SU-DHL-6 (cell line): ENCODE data around the gene ACER1.
"Not testable (repeated sequence)": the region's sequence is repeated elsewhere in the genome, so short reads cannot be mapped to it uniquely, and the experiment has no call there.

Experiments
- H2AFZ ChIP-seq: fragments of 200-600 bp; sonication (generic); 2 replicates; pipeline ENCODE4 v1.6.1; 2014; ENCODE audit warnings: low read depth, mild to moderate bottlenecking, moderate library complexity, mixed read lengths, antibody characterized with exemption, low read length; ENCODE audit not compliant: severe bottlenecking
- H3F3A ChIP-seq: fragments of 200-600 bp; shearing (Covaris generic); 2 replicates; pipeline ENCODE4 v1.6.0; 2016; ENCODE audit warnings: antibody characterized with exemption, mild to moderate bottlenecking; ENCODE audit not compliant: insufficient read depth
- H3K27ac ChIP-seq: fragments of 200-600 bp; sonication (generic); 2 replicates; pipeline ENCODE4 v1.5.1; 2016; ENCODE audit warnings: low read depth, mild to moderate bottlenecking, low read length, moderate library complexity, mixed read lengths
- H3K27me3 ChIP-seq: fragments of 200-600 bp; sonication (generic), shearing (Covaris generic); 2 replicates; pipeline ENCODE4 v1.6.0; 2014; ENCODE audit warnings: mild to moderate bottlenecking, low read length
- H3K36me3 ChIP-seq: fragments of 200-600 bp; sonication (generic); 2 replicates; pipeline ENCODE4 v1.6.1; 2014; ENCODE audit warnings: mild to moderate bottlenecking, low read length, mixed read lengths
- H3K4me2 ChIP-seq: fragments of 300-600, 200-600 bp; shearing (Covaris generic), sonication (generic); 2 replicates; pipeline ENCODE4 v1.6.0; 2014; ENCODE audit warnings: low read length, low read depth, mild to moderate bottlenecking; ENCODE audit not compliant: poor library complexity, severe bottlenecking
- H3K4me3 ChIP-seq: fragments of 200-600 bp; sonication (generic); 2 replicates; pipeline ENCODE4 v1.5.1; 2014; ENCODE audit warnings: antibody characterized with exemption, low read length, mild to moderate bottlenecking, mixed read lengths; ENCODE audit not compliant: insufficient read depth, poor library complexity, severe bottlenecking
- H3K79me2 ChIP-seq: fragments of 200-600 bp; sonication (generic); 2 replicates; pipeline ENCODE4 v1.6.1; 2014; ENCODE audit warnings: mild to moderate bottlenecking, low read length, moderate library complexity; ENCODE audit not compliant: insufficient read depth
- H3K9ac ChIP-seq: fragments of 200-600 bp; sonication (generic); 2 replicates; pipeline ENCODE4 v1.7.0; 2014; ENCODE audit warnings: mild to moderate bottlenecking, low read length
- H3K9me2 ChIP-seq: fragments of 200-600 bp; sonication (generic); replicated peaks from 2 replicates; pipeline ENCODE4 v1.6.1; 2014; ENCODE audit warnings: low read length; ENCODE audit not compliant: insufficient read depth
- H3K9me3 ChIP-seq: fragments of 200-600 bp; sonication (generic); 2 replicates; pipeline ENCODE4 v1.6.1; 2014; ENCODE audit warnings: low read length, mixed read lengths; ENCODE audit not compliant: insufficient read depth
- H4K20me1 ChIP-seq: fragments of 200-600 bp; sonication (generic); 2 replicates; pipeline ENCODE4 v1.6.1; 2014; ENCODE audit warnings: low read depth, mild to moderate bottlenecking, antibody characterized with exemption, low read length, moderate library complexity, mixed read lengths
- CTCF ChIP-seq: fragments of 200-600 bp; sonication (generic); IDR thresholded peaks from one replicate; pipeline ENCODE4 v1.5.1; 2017; ENCODE audit warnings: antibody characterized with exemption, mild to moderate bottlenecking, low read length, moderate library complexity; ENCODE audit not compliant: insufficient read depth, poor library complexity, severe bottlenecking
- EZH2phosphoT487 ChIP-seq: fragments of 200-600 bp; sonication (generic), shearing (Covaris generic); conservative IDR thresholded peaks from 2 replicates; pipeline ENCODE4 v1.6.1; 2018; ENCODE audit warnings: mild to moderate bottlenecking, antibody characterized with exemption, low read length, moderate library complexity, mixed read lengths

ACER1 gene

GRCh38 chr19:6352381-6353165, 19.2 kb upstream of the ACER1 start:
- Histone ChIP-seq H3K36me3 (no peaks in the 10 kb centered on the region), H2AFZ (no peak overlapping the region), H3K27ac (no peak overlapping the region), H3K4me3 (no peak overlapping the region), H3K27me3 (no peaks in the 10 kb centered on the region), H4K20me1 (no peaks in the 10 kb centered on the region), H3K9me2 (no peaks in the 10 kb centered on the region), H3K79me2 (no peaks in the 10 kb centered on the region), H3K4me2 (no peak overlapping the region), H3F3A (no peaks in the 10 kb centered on the region), H3K9me3 (no peaks in the 10 kb centered on the region), H3K9ac (no peak overlapping the region)
- no peak for TF ChIP-seq EZH2phosphoT487
- TF ChIP-seq CTCF = no peak

GRCh38 chr19:6350688-6351087, 17.3 kb upstream of the ACER1 start:
- Histone ChIP-seq H3K9me2 (no peaks in the 10 kb centered on the region), H4K20me1 (no peaks in the 10 kb centered on the region), H3K27me3 (no peaks in the 10 kb centered on the region), H3K4me2 (no peak overlapping the region), H3F3A (no peaks in the 10 kb centered on the region), H3K79me2 (no peaks in the 10 kb centered on the region), H3K36me3 (no peaks in the 10 kb centered on the region), H3K9me3 (no peaks in the 10 kb centered on the region), H3K9ac (no peak overlapping the region), H3K27ac (no peak overlapping the region), H2AFZ (no peak overlapping the region), H3K4me3 (no peak overlapping the region)
- TF ChIP-seq CTCF (no peak), EZH2phosphoT487 (no peak)

GRCh38 chr19:6349271-6349670, 15.9 kb upstream of the ACER1 start:
- H3K27me3 ChIP-seq, H2AFZ ChIP-seq, H3K9me3 ChIP-seq, H3K9me2 ChIP-seq, H3K9ac ChIP-seq, H3K36me3 ChIP-seq, H3K79me2 ChIP-seq, H4K20me1 ChIP-seq, H3K4me3 ChIP-seq, H3K27ac ChIP-seq, H3F3A ChIP-seq, H3K4me2 ChIP-seq: not testable (repeated sequence)

GRCh38 chr19:6343462-6343861, 10.1 kb upstream of the ACER1 start:
- TF ChIP-seq CTCF (no peak), EZH2phosphoT487 (no peak)
- H3K79me2 ChIP-seq = no peaks in the 10 kb centered on the region
- H3K27ac ChIP-seq = no peak overlapping the region
- no peaks in the 10 kb centered on the region for H3K36me3 ChIP-seq
- H3K9me3 ChIP-seq = no peaks in the 10 kb centered on the region
- no peaks in the 10 kb centered on the region for H4K20me1 ChIP-seq
- no peak overlapping the region for H3K4me2 ChIP-seq
- no peaks in the 10 kb centered on the region for H3K9me2 ChIP-seq
- H3K4me3 ChIP-seq = no peak overlapping the region
- H2AFZ ChIP-seq = peak overlapping the region; percentile 3
- no peaks in the 10 kb centered on the region for H3K27me3 ChIP-seq
- no peaks in the 10 kb centered on the region for H3F3A ChIP-seq
- no peak overlapping the region for H3K9ac ChIP-seq
